ENCODE data around the gene CSMD2.

CSMD2 gene

DNA sequence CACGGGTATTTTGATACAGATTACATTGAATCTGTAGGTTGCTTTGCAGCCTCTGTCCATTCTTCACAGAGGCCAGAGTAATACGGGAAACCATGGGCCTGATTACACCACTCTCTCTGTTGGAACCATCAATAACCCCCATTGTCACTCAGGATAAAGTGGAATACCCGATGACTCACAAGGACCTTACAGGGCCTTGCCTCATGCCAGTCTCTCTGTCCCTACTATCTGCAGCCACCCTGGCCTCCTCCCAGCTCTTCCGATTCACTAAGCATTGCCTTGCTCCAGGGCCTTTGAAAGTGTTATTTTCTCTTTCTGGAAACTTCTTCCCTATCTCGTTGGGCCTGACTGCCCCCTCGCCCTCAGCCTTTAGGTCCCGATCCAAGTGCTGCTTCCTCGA is 239.4 kb downstream of the CSMD2 start:
- no peak overlapping the region for H3K4me3 ChIP-seq (ENCODE audit: low read depth, low read length)
- TF ChIP-seq, protein P1, sequence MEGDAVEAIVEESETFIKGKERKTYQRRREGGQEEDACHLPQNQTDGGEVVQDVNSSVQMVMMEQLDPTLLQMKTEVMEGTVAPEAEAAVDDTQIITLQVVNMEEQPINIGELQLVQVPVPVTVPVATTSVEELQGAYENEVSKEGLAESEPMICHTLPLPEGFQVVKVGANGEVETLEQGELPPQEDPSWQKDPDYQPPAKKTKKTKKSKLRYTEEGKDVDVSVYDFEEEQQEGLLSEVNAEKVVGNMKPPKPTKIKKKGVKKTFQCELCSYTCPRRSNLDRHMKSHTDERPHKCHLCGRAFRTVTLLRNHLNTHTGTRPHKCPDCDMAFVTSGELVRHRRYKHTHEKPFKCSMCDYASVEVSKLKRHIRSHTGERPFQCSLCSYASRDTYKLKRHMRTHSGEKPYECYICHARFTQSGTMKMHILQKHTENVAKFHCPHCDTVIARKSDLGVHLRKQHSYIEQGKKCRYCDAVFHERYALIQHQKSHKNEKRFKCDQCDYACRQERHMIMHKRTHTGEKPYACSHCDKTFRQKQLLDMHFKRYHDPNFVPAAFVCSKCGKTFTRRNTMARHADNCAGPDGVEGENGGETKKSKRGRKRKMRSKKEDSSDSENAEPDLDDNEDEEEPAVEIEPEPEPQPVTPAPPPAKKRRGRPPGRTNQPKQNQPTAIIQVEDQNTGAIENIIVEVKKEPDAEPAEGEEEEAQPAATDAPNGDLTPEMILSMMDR (IDR thresholded peaks at IDR 0.05; ENCODE audit: low read depth, low read length), result no peak

- no peak overlapping the region for H3K4me3 ChIP-seq (ENCODE audit: low read depth, low read length)
Observed at GRCh38 chr1:33921281-33921680, 243.7 kb downstream of the CSMD2 start.

GRCh38 chr1:33918368-33918767 is 246.7 kb downstream of the CSMD2 start:
- H3K4me3 ChIP-seq (ENCODE audit: low read depth, low read length), result no peak overlapping the region
- TF ChIP-seq, protein P1 (IDR thresholded peaks at IDR 0.05; ENCODE audit: low read depth, low read length), result no peak

More at GRCh38 chr1:33921281-33921680, 243.7 kb downstream of the CSMD2 start:
- TF ChIP-seq, protein P1 (IDR thresholded peaks at IDR 0.05; ENCODE audit: low read depth, low read length), result no peak

DNA sequence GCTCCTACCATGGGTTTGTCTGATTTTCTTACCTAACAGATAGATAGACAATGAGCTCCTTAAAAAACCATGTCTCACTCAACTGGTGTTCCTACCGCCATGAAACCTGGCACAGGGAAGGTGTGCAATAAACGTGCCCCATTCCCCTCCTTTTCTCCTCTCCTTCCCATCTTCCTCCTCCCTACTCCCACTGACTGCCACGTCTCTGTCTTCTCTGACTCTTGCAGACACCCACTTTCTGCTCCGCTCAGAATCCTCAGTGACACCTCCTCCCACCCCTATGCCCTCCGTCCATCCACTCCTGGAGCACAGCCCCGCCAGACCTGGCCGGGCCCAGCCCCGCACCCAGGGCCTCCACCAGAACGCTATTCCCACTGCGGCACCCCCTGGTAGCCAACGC is 248.2 kb downstream of the CSMD2 start:
- no peak overlapping the region for H3K4me3 ChIP-seq (ENCODE audit: low read depth, low read length)

GRCh38 chr1:33914531-33914930 is 250.5 kb downstream of the CSMD2 start:
- H3K4me3 ChIP-seq (ENCODE audit: low read depth, low read length), result no peak overlapping the region
- TF ChIP-seq, protein P1 (IDR thresholded peaks at IDR 0.05; ENCODE audit: low read depth, low read length), result no peak

More for the DNA sequence above, 248.2 kb downstream of the CSMD2 start:
- TF ChIP-seq, protein P1 (IDR thresholded peaks at IDR 0.05; ENCODE audit: low read depth, low read length), result no peak

DNA sequence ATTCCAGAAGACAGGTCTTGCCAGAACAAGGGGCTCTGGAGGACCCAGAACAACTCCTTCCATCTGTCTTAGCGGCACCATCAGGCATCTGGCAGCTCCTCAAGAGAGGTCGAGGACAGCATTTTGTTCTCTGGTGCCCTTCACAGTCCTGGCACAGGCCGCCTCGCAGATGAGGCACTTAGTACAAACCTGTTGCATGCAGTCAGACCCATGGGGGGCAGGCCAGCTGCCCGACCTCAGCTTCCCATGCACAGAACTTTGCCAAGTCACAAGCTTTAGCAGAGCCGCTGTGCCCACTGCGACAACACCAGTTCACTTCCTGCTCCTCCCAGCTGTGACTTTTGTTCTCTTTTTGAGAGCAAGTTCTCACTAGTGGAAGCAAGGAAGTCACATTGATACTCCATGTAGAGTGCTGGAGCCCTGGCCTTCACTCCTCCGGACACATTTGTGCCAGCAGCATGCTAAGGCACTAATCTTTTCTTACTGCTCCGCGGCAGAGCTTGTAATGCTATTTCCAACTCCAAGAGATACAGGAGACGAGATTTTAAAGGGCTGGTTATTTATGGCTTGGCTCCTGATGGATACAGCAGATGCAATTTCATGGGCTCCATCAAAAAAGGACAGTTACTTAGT is 256.6 kb downstream of the CSMD2 start:
- TF ChIP-seq, protein P1 (IDR thresholded peaks at IDR 0.05; ENCODE audit: low read depth, low read length), result no peak
- no peak overlapping the region for H3K4me3 ChIP-seq (ENCODE audit: low read depth, low read length)

GRCh38 chr1:33906156-33906555 is 258.9 kb downstream of the CSMD2 start:
- H3K4me3 ChIP-seq (ENCODE audit: low read depth, low read length), result no peak overlapping the region
- TF ChIP-seq, protein P1 (IDR thresholded peaks at IDR 0.05; ENCODE audit: low read depth, low read length), result no peak

Data from WI38 (cell line).